Measurements from ENCODE around the gene GPATCH1.

GPATCH1 gene

DNA sequence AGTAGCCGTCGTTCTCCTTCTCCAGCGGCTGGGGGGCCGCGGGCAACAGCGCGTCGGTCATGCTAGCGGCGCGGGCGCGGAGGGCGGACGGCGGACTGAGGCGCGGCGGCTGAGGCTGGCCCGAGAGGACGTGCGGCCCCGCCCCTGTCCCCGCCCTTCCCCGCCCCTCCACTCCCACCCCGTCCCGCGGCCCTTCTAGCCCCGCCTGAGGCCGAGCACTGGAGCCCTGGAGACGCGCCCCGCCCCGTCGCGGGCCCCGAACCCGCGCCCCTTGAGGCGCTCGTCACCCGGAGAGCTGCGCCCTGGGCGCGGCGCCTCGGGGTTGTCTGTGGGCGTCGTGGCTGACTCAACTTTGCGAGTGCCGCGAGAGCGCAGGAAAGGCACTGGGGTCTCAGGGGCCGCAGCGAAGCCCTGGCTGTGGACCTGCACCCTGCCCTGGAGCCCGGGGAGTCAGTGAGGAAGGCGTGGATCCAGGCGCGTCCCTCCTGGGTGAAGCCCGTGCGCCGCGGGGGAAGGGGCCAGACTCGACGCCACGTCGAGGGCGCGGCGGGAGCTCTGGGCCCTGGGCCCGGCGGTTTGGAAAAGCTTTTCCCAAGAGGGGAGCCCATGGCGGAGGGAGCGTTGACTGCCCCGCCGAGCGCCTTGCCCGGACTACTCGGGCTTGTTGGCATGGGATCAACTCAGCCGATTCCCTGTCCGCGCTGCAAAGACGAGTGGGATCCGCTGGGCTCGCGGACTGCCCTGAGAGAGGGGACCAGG, 16.0 kb upstream of the GPATCH1 start, which contains the start of gene RHPN2:
RHPN2 (minus strand) TSS at position 97 of the 759 bp plus-strand sequence; CDS start at position 61, 36 bp downstream.
- H3K4me3 ChIP-seq (replicated peaks; ENCODE audit: low read depth, low read length) = peak within 1 kb of the TSS; percentile 58
- DNase-seq (ENCODE audit: extremely low read depth, low read depth) = no peak
- TF ChIP-seq, protein P1, sequence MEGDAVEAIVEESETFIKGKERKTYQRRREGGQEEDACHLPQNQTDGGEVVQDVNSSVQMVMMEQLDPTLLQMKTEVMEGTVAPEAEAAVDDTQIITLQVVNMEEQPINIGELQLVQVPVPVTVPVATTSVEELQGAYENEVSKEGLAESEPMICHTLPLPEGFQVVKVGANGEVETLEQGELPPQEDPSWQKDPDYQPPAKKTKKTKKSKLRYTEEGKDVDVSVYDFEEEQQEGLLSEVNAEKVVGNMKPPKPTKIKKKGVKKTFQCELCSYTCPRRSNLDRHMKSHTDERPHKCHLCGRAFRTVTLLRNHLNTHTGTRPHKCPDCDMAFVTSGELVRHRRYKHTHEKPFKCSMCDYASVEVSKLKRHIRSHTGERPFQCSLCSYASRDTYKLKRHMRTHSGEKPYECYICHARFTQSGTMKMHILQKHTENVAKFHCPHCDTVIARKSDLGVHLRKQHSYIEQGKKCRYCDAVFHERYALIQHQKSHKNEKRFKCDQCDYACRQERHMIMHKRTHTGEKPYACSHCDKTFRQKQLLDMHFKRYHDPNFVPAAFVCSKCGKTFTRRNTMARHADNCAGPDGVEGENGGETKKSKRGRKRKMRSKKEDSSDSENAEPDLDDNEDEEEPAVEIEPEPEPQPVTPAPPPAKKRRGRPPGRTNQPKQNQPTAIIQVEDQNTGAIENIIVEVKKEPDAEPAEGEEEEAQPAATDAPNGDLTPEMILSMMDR (IDR thresholded peaks at IDR 0.05; ENCODE audit: low read depth, low read length, missing control alignments) = no peak

- DNase-seq (ENCODE audit: extremely low read depth, low read depth) = no peak
- TF ChIP-seq, protein P1 (IDR thresholded peaks at IDR 0.05; ENCODE audit: low read depth, low read length, missing control alignments) = no peak
- H3K4me3 ChIP-seq (replicated peaks; ENCODE audit: low read depth, low read length) = no peak overlapping the region
Observed at GRCh38 chr19:33066543-33066942, 14.4 kb upstream of the GPATCH1 start.

- TF ChIP-seq, protein P1 (IDR thresholded peaks at IDR 0.05; ENCODE audit: low read depth, low read length, missing control alignments) = no peak
- no peak for DNase-seq (ENCODE audit: extremely low read depth, low read depth)
- H3K4me3 ChIP-seq (replicated peaks; ENCODE audit: low read depth, low read length) = no peak overlapping the region
Observed at GRCh38 chr19:33067121-33067520, 13.9 kb upstream of the GPATCH1 start.

GRCh38 chr19:33071887-33072286, 9.1 kb upstream of the GPATCH1 start:
- H3K4me3 ChIP-seq (replicated peaks; ENCODE audit: low read depth, low read length) = no peak overlapping the region
- DNase-seq (ENCODE audit: extremely low read depth, low read depth) = no peak
- TF ChIP-seq, protein P1 (IDR thresholded peaks at IDR 0.05; ENCODE audit: low read depth, low read length, missing control alignments) = no peak

DNA sequence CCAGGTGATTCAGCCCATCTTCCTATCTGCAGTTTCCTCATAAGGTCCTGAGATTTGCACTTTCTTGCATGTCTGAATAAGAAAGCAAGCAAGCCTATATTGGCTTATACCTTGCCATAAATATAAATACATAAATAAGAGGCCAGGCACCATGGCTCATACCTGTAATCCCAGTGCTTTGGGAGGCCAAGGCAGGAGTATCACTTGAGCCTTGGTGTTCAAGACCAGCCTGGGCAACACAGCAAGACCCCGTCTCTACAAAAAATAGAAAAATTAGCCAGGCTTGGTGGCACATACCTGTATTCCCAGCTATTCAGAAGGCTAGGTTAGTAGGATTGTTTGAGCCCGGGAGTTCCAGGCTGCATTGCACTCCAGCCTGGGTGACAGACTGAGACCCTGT, 5.5 kb upstream of the GPATCH1 start:
- H3K4me3 ChIP-seq (replicated peaks; ENCODE audit: low read depth, low read length) = no peak overlapping the region
- no peak for DNase-seq (ENCODE audit: extremely low read depth, low read depth)

DNA sequence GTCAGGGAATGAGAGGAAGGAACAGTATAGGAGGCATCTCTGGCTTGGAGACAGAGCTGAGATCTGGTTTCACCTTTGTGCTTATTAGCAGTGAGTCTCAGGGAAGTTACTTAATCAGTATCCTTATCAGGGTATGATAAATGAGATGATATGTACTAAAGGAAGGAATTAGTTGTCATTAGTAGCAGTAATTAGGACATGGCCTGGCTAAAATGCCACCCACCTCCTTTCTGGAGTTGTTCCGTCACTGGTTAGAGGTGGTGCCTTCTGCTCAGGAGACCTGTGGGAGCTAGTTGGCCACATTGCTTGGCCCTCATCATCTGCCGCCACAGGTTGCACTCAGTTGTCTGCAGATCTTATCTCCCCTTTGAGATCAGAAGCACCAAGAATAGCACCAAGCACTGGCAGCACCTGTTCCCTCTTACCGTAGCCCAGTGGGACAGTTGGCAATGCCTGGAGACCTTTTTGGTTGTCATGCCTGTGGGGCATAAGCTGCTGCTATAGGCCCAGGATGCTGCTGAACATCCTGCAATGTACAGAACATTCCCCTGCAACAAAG, 4.7 kb downstream of the GPATCH1 start:
- H3K4me3 ChIP-seq (replicated peaks; ENCODE audit: low read depth, low read length) = no peak overlapping the region
- TF ChIP-seq, protein P1 (IDR thresholded peaks at IDR 0.05; ENCODE audit: low read depth, low read length, missing control alignments) = no peak
- DNase-seq (ENCODE audit: extremely low read depth, low read depth) = no peak

More for the DNA sequence above, 5.5 kb upstream of the GPATCH1 start:
- TF ChIP-seq, protein P1 (IDR thresholded peaks at IDR 0.05; ENCODE audit: low read depth, low read length, missing control alignments) = no peak
